Breast epithelium (tissue), 3 donors: ENCODE results near the gene PRDM5.

Experiments
- CTCF ChIP-seq, 3 donors: fragments of 450-650 bp; IDR thresholded peaks; one replicate each; pipeline ENCODE4 v1.5.1; 2016 to 2017; ENCODE audit warnings: antibody characterized with exemption in 3 of 3, mild to moderate bottlenecking in 3 of 3, moderate library complexity in 3 of 3
- POLR2A ChIP-seq: fragments of 450-650 bp; IDR thresholded peaks from one replicate; pipeline ENCODE4 v1.6.1; 2016; ENCODE audit warnings: antibody characterized with exemption, mild to moderate bottlenecking, moderate library complexity

GRCh38 chr4:120765260-120765680 lies 157.3 kb downstream of the PRDM5 start:
- TF ChIP-seq CTCF (IDR thresholded peaks at IDR 0.05) (no peak), POLR2A (no peak)
